ENCODE results near the gene LTC4S.

DNA sequence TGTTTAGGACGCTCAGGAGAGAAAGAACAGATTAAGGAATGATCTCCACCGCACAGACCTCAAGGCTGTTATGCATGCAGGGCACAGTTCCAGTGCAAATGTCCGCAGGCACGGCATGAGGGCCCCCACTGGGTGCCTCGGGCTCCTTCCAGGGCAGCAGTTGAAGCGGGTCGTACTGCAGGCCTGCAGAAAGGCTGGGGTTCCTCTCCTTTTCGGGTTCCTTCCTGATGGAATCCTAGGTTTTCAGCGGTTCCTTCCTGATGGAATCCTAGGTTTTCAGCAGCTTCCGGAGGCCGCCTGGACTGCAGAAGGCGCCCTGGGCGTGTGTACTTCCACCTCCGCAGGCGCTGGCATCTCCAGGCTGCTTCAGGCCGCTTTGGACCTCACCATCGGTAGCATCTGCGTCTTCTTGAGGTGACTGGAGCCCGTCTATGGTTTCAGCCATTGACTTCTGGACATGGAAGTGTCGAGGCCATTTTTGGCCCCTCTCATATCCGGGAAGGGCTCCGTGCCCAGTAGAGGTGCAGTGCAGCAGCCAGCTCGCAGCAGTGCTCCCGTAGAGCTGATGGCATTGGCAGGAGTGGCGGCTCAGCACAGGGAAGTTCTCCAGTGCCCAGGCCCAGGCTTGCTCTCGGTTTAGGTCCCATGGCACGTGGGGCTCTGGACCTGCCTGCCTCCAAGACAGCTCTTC, 18.5 kb downstream of the LTC4S start:
- TF ChIP-seq, protein P1, sequence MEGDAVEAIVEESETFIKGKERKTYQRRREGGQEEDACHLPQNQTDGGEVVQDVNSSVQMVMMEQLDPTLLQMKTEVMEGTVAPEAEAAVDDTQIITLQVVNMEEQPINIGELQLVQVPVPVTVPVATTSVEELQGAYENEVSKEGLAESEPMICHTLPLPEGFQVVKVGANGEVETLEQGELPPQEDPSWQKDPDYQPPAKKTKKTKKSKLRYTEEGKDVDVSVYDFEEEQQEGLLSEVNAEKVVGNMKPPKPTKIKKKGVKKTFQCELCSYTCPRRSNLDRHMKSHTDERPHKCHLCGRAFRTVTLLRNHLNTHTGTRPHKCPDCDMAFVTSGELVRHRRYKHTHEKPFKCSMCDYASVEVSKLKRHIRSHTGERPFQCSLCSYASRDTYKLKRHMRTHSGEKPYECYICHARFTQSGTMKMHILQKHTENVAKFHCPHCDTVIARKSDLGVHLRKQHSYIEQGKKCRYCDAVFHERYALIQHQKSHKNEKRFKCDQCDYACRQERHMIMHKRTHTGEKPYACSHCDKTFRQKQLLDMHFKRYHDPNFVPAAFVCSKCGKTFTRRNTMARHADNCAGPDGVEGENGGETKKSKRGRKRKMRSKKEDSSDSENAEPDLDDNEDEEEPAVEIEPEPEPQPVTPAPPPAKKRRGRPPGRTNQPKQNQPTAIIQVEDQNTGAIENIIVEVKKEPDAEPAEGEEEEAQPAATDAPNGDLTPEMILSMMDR (conservative IDR thresholded peaks at IDR 0.05; ENCODE audit: low read depth in 2 of 2), result no peak
- no peak for TF ChIP-seq EZH2phosphoT487 (IDR thresholded peaks at IDR 0.05; ENCODE audit: unreplicated experiment)
- no peak for TF ChIP-seq EZH2 (IDR thresholded peaks at IDR 0.05; ENCODE audit: low read depth, unreplicated experiment)
- TF ChIP-seq, protein P2, sequence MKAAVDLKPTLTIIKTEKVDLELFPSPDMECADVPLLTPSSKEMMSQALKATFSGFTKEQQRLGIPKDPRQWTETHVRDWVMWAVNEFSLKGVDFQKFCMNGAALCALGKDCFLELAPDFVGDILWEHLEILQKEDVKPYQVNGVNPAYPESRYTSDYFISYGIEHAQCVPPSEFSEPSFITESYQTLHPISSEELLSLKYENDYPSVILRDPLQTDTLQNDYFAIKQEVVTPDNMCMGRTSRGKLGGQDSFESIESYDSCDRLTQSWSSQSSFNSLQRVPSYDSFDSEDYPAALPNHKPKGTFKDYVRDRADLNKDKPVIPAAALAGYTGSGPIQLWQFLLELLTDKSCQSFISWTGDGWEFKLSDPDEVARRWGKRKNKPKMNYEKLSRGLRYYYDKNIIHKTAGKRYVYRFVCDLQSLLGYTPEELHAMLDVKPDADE (IDR thresholded peaks at IDR 0.05), result no peak
- TF ChIP-seq STAT1 (IDR thresholded peaks at IDR 0.05; ENCODE audit: unreplicated experiment), result no peak
- TF ChIP-seq, protein P3, sequence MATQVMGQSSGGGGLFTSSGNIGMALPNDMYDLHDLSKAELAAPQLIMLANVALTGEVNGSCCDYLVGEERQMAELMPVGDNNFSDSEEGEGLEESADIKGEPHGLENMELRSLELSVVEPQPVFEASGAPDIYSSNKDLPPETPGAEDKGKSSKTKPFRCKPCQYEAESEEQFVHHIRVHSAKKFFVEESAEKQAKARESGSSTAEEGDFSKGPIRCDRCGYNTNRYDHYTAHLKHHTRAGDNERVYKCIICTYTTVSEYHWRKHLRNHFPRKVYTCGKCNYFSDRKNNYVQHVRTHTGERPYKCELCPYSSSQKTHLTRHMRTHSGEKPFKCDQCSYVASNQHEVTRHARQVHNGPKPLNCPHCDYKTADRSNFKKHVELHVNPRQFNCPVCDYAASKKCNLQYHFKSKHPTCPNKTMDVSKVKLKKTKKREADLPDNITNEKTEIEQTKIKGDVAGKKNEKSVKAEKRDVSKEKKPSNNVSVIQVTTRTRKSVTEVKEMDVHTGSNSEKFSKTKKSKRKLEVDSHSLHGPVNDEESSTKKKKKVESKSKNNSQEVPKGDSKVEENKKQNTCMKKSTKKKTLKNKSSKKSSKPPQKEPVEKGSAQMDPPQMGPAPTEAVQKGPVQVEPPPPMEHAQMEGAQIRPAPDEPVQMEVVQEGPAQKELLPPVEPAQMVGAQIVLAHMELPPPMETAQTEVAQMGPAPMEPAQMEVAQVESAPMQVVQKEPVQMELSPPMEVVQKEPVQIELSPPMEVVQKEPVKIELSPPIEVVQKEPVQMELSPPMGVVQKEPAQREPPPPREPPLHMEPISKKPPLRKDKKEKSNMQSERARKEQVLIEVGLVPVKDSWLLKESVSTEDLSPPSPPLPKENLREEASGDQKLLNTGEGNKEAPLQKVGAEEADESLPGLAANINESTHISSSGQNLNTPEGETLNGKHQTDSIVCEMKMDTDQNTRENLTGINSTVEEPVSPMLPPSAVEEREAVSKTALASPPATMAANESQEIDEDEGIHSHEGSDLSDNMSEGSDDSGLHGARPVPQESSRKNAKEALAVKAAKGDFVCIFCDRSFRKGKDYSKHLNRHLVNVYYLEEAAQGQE (IDR thresholded peaks at IDR 0.05; ENCODE audit: unreplicated experiment), result no peak
- no peak for TF ChIP-seq ZNF331 (CRISPR knock-in tag; IDR thresholded peaks at IDR 0.05; ENCODE audit: low read depth)
- no peak for TF ChIP-seq POLR2AphosphoS5 (IDR thresholded peaks at IDR 0.05; ENCODE audit: low read depth)
